ENCODE data around the gene VSNL1. TPM values are rescaled to one million over a fixed set of nuclear protein-coding genes. Genes with fewer than 3 reads are reported as not detected.

VSNL1 gene
- total RNA-seq, 2 donors from 2014 or later = 0.66 to 4.2 TPM

DNA sequence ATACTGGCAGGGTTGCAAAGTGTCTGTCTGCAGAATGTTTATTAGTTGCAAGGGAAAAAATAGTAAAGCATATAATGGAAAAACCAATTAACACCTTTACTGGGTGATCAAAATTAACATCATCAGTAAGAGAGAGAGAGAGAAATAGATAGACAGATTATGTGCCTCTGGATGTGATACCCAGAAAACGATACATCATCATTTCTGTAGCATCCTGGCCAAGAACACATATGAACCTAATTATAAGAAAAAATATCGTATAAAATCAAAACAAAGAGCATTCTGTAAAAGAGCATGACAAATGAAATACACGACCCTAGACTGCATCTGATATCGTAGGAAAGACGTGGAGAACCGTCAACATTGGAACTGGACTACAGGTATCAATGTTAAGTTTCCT, 148.5 kb downstream of the VSNL1 start:
- Histone ChIP-seq H3K9me3 (no peaks in the 10 kb centered on the region), H3K4me3 (no peak overlapping the region), H3K27me3 (no peaks in the 10 kb centered on the region), H3K4me1 (no peaks in the 10 kb centered on the region), H3K27ac (no peak overlapping the region), H3K36me3 (replicated peaks in 1 of 2; ENCODE audit: insufficient read depth in 1 of 2, low read depth in 2 of 2) (peaks cover 0 to 3% of the 10 kb centered on the region in 2 donors)
- TF ChIP-seq, protein P1, sequence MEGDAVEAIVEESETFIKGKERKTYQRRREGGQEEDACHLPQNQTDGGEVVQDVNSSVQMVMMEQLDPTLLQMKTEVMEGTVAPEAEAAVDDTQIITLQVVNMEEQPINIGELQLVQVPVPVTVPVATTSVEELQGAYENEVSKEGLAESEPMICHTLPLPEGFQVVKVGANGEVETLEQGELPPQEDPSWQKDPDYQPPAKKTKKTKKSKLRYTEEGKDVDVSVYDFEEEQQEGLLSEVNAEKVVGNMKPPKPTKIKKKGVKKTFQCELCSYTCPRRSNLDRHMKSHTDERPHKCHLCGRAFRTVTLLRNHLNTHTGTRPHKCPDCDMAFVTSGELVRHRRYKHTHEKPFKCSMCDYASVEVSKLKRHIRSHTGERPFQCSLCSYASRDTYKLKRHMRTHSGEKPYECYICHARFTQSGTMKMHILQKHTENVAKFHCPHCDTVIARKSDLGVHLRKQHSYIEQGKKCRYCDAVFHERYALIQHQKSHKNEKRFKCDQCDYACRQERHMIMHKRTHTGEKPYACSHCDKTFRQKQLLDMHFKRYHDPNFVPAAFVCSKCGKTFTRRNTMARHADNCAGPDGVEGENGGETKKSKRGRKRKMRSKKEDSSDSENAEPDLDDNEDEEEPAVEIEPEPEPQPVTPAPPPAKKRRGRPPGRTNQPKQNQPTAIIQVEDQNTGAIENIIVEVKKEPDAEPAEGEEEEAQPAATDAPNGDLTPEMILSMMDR (IDR thresholded peaks at IDR 0.05) = no peak
- no peak for TF ChIP-seq POLR2A (IDR thresholded peaks at IDR 0.05)
- DNase-seq (no peak), ATAC-seq (no peak)
- WGBS, 2 donors = 89 to 90% methylated on average over 6 of the region's 6 CpGs
- intact Hi-C loops (cut with DNase I) = no loop called here

DNA sequence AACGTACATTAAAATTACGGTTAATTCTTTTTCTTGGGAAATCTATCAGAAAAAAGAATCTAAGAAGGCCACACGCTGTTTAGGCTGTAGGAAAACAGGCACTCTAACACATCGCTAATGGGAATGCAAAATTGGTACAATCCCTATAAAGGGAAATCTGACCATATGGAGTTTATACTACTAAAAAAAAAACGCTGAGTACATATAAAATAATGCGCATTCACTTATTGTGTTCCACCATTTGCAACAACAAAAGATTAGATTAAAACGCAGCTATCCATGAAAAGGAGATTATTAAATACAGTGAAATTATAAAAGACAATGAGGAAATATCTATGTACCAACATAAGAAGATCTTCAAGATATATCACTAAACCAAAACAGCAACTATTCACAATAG, 150.3 kb downstream of the VSNL1 start:
- H3K27me3 ChIP-seq = no peaks in the 10 kb centered on the region
- no peak overlapping the region for H3K4me3 ChIP-seq
- H3K27ac ChIP-seq = no peak overlapping the region
- H3K36me3 ChIP-seq (replicated peaks in 1 of 2; ENCODE audit: insufficient read depth in 1 of 2, low read depth in 2 of 2) = peaks cover 0 to 5% of the 10 kb centered on the region in 2 donors
- WGBS, 2 donors = 92 to 96% methylated on average over 7 of the region's 7 CpGs
- intact Hi-C loops (cut with DNase I) = no loop called here
- no peak for TF ChIP-seq POLR2A (IDR thresholded peaks at IDR 0.05)
- TF ChIP-seq, protein P1 (IDR thresholded peaks at IDR 0.05) = no peak
- no peaks in the 10 kb centered on the region for H3K4me1 ChIP-seq
- no peak for DNase-seq
- no peaks in the 10 kb centered on the region for H3K9me3 ChIP-seq
- ATAC-seq = no peak

Other genes with a start within 250 kb of the VSNL1 start
- under 1 TPM in 1 of 2 donors, not detected in 1; 0.26 TPM for gene RAD51AP2, start 22.3 kb upstream of the VSNL1 start, total RNA-seq
- gene SMC6, start 213.1 kb downstream of the VSNL1 start, total RNA-seq = 10 to 100 TPM in 1 of 2 donors, 1 to 10 TPM in 1; 9.9 to 11.9 TPM
- gene GEN1, start 213.4 kb downstream of the VSNL1 start, total RNA-seq = 1 to 10 TPM; 6.5 to 7.6 TPM

Measured in body of pancreas (tissue), 4 donors.